SU-DHL-6 (cell line): ENCODE measurements around the gene KDM6A.

Experiments used
- EZH2phosphoT487 ChIP-seq: fragments of 200-600 bp; sonication (generic), shearing (Covaris generic); conservative IDR thresholded peaks from 2 replicates; pipeline ENCODE4 v1.6.1; 2018; ENCODE audit warnings: mild to moderate bottlenecking, antibody characterized with exemption, low read length, moderate library complexity, mixed read lengths
- TF ChIP-seq, protein P1 (sequence below): fragments of 200-600 bp; sonication (generic); IDR thresholded peaks from one replicate; pipeline ENCODE4 v1.5.1; 2017; ENCODE audit warnings: antibody characterized with exemption, mild to moderate bottlenecking, low read length, moderate library complexity; ENCODE audit not compliant: insufficient read depth, poor library complexity, severe bottlenecking

DNA sequence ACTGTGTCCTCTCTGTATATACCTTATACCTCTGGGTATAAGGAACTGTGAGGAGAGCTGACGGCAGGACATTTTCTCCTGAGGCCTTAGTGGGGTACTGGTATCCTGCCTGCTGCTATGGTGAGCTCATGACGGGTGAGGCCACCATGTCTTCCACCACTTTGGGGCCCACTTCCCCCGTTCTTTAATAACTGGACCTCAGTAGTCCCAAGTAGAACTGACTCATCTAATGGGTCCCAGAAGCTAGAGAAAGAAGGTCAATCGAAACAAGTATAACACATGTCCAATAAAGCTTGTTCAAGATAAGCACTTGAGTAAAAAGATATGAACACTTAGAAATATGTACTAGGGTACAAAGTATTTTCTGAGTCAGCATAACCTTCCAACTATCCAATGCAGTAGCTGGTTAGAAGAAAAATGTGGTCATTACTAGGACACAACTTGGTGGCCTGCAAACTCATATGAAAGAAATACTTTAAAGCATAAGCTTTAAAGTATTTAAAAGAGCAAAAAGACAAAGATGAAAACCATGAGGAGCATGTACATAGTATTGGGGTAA is 256.0 kb downstream of the KDM6A start:
- TF ChIP-seq, protein P1, sequence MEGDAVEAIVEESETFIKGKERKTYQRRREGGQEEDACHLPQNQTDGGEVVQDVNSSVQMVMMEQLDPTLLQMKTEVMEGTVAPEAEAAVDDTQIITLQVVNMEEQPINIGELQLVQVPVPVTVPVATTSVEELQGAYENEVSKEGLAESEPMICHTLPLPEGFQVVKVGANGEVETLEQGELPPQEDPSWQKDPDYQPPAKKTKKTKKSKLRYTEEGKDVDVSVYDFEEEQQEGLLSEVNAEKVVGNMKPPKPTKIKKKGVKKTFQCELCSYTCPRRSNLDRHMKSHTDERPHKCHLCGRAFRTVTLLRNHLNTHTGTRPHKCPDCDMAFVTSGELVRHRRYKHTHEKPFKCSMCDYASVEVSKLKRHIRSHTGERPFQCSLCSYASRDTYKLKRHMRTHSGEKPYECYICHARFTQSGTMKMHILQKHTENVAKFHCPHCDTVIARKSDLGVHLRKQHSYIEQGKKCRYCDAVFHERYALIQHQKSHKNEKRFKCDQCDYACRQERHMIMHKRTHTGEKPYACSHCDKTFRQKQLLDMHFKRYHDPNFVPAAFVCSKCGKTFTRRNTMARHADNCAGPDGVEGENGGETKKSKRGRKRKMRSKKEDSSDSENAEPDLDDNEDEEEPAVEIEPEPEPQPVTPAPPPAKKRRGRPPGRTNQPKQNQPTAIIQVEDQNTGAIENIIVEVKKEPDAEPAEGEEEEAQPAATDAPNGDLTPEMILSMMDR = no peak
- TF ChIP-seq EZH2phosphoT487 = no peak
